IPS-15b (cell line): Measurements from ENCODE around the gene CHRNA5.

Experiments
- H3K27me3 ChIP-seq: one replicate; pipeline ENCODE4 v1.6.1; 2013; ENCODE audit warnings: low read length; ENCODE audit not compliant: control insufficient read depth, insufficient read depth
- H3K36me3 ChIP-seq: one replicate; pipeline ENCODE4 v1.6.1; 2013; ENCODE audit warnings: low read length; ENCODE audit not compliant: control insufficient read depth, insufficient read depth
- H3K4me1 ChIP-seq: one replicate; pipeline ENCODE4 v1.6.1; 2013; ENCODE audit warnings: mild to moderate bottlenecking, low read length; ENCODE audit not compliant: control insufficient read depth, insufficient read depth
- H3K4me3 ChIP-seq: one replicate; pipeline ENCODE4 v1.5.1; 2013; ENCODE audit warnings: low read depth, low read length
- H3K9ac ChIP-seq: one replicate; pipeline ENCODE4 v1.6.1; 2013; ENCODE audit warnings: low read depth, mild to moderate bottlenecking, low read length
- H3K9me3 ChIP-seq: one replicate; pipeline ENCODE4 v1.6.1; 2013; ENCODE audit warnings: mild to moderate bottlenecking, low read length; ENCODE audit not compliant: control insufficient read depth, insufficient read depth

The CHRNA5 gene

DNA sequence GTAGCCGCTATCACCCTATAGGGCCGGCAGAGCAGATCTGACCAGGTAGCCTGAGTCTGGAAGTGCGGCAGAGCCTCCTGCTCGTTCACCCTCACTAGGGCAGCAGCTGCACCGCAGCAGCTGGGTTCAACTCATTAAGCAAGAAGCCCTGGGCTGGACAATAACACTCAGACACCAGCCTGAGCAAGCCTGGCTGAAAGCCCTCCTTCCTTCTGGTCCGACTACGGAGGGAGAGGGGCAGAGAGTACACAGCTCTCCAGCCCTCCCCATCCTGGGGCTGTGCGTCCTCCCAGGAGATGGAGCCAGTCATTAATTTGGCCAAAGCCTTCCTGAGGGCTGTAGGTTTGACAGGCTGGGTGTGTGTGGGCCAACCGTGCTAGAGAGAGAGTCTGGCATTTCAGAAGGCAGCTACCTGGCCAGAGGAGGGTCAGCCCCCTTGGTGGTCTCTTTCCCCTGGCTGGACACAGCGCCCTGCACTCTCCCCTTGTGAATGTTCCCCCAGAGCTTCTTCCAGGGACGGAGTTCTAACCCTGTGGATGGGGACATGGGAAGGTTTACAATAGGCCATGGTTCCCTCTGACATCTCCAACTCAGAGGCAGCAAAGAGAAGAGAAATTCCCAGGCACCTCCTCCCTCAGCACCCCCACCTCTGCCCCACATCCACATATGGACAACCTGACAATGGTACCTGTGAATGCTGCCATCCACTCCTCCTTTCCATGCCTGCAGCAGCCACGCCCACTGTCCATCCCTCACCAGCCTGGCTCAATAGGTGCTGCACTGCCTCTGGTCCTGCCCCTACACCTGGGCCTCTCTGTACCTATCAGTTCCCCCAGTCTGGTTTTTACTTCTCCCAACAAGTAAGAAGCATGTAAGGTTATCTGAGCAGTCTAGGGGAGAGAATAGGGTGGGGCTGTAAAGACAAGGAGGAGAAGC is 69.2 kb downstream of the CHRNA5 start:
- Histone ChIP-seq H3K27me3 (no peaks in the 10 kb centered on the region), H3K9me3 (no peaks in the 10 kb centered on the region), H3K4me3 (no peak overlapping the region), H3K9ac (no peak overlapping the region), H3K4me1 (no peaks in the 10 kb centered on the region), H3K36me3 (no peaks in the 10 kb centered on the region)

DNA sequence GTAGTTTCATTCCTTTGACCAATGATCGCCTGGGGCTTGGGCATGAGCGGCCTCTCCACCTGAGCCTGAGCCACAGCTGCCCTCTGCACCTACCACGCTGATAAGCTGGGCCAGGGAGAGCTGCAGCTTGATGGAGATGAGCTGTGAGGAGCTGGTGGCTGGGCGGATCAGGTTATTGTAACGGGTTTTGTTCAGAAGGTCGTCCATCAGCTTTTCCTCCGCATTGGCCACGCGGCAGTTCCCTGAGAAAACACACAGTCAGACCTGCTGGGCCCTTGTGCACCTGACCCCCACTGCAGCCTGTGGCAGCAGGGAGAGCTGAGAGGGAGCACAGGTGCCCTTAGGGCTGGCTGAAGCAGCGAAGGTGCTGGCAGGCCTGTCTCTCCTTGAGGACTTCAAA is 70.0 kb downstream of the CHRNA5 start:
- H3K9me3 ChIP-seq: no peaks in the 10 kb centered on the region
- H3K4me1 ChIP-seq: no peaks in the 10 kb centered on the region
- no peak overlapping the region for H3K4me3 ChIP-seq
- no peak overlapping the region for H3K9ac ChIP-seq
- peaks cover 8% of the 10 kb centered on the region for H3K27me3 ChIP-seq
- H3K36me3 ChIP-seq: no peaks in the 10 kb centered on the region

DNA sequence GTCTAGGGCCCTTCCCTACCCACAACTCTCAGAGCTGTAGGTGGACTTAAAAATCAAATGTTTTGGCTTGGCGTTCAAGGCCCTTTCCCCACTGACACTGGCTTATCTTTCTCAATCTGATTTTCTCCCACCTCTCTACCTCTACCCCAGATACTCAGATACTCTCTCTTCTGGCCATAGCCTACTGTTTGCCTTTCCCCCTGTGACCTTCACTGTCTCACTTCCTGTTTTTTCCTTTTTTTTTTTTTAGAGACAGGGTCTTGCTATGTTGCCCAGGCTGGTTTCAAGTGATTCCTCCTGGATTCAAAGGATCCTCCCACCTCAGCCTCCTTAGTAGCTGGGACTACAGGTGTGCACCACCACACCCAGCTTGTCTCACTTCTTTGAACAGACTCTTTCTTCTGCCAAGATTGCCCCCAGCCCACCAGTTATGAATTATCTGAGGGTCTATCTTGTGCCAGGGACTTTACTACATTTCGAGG is 71.1 kb downstream of the CHRNA5 start:
- Histone ChIP-seq H3K9me3 (no peaks in the 10 kb centered on the region), H3K36me3 (no peaks in the 10 kb centered on the region), H3K4me3 (no peak overlapping the region), H3K4me1 (no peaks in the 10 kb centered on the region), H3K9ac (no peak overlapping the region), H3K27me3 (peaks cover 8% of the 10 kb centered on the region)

DNA sequence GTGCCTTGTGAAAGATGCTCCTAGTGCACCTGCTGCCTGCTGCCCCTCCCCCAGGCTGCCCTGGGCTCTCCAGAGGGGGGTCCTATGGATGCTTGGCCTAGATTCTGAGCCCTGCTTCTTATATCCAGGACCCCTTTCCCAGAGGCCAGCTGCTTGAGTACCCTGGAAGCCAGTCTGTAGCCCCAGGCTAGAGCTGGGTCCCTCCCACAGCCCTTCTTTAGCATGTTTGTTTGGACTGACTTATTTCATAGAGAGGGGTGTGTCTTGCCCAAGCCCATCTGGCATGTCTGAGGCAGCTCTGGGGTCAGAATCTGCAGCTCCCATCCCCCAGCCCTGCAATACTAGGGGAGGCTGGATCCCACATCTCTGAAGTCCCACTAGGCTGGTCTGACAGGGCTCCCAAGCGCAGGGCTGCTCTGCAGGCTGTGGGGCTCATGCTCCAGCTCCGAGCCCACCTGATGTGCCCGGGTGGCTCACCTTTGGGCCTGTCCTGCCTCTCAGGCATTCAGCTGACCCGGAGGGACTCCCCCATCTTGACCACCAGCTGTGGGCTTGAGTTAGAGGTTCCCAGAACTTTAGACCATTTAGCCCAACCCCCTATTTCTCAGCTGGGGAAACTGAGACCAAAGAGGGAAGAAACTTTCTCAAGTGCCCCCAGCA is 72.6 kb downstream of the CHRNA5 start:
- Histone ChIP-seq H3K4me3 (no peak overlapping the region), H3K27me3 (peaks cover 12% of the 10 kb centered on the region), H3K36me3 (no peaks in the 10 kb centered on the region), H3K4me1 (peaks cover 6% of the 10 kb centered on the region), H3K9me3 (no peaks in the 10 kb centered on the region), H3K9ac (no peak overlapping the region)

- Histone ChIP-seq H3K27me3 (peaks cover 12% of the 10 kb centered on the region), H3K4me1 (peaks cover 6% of the 10 kb centered on the region), H3K36me3 (no peaks in the 10 kb centered on the region), H3K4me3 (no peak overlapping the region), H3K9me3 (no peaks in the 10 kb centered on the region), H3K9ac (no peak overlapping the region)
Measured at GRCh38 chr15:78638658-78639314, 73.5 kb downstream of the CHRNA5 start.

GRCh38 chr15:78640527-78641101 is 75.3 kb downstream of the CHRNA5 start:
- peak overlapping the region; percentile 54 for H3K9ac ChIP-seq
- no peaks in the 10 kb centered on the region for H3K36me3 ChIP-seq
- H3K4me1 ChIP-seq: peaks cover 6% of the 10 kb centered on the region
- no peaks in the 10 kb centered on the region for H3K9me3 ChIP-seq
- peaks cover 12% of the 10 kb centered on the region for H3K27me3 ChIP-seq
- peak overlapping the region; percentile 52 for H3K4me3 ChIP-seq

DNA sequence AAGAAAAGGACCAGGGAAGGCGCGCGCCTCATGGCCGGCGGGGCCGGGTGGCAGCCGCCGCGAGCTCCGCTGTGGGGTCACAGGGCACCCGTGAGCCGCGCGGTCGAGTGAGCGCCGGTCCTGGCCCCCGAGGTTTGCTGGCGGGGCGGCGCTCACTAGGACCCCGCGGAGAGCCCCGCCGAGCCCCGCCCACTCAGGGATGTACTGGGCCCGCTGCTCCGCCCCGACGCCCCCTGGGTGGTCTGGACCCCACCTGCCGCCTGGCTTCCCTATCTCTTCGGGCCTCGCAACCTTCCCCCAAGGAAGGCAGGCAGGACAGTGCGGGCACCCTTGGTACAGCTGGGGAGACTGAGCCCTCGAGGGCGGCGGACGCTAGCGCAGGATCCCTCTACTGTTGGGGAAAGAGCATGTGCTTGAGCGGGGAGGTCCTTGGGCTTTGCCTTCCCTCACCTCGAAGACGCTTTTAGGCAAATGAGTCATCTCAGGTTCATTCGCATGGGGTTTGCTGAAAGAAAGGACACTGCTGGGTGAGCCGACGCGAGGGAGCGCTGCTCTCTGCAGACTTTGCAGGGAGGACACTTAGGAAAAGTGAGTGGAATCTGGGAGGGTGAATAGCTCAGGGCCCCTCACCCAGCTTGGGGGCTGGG is 75.9 kb downstream of the CHRNA5 start, which contains the start of gene CHRNB4:
TSS of gene CHRNB4 (minus strand) at position 109 of the 647 bp plus-strand sequence. CDS start at position 32, 77 bp downstream.
- no peaks in the 10 kb centered on the region for H3K9me3 ChIP-seq
- H3K4me3 ChIP-seq: peak within 1 kb of the TSS; percentile 52
- no peaks in the 10 kb centered on the region for H3K36me3 ChIP-seq
- H3K4me1 ChIP-seq: peaks cover 6% of the 10 kb centered on the region
- peaks cover 12% of the 10 kb centered on the region for H3K27me3 ChIP-seq
- peak within 1 kb of the TSS; percentile 54 for H3K9ac ChIP-seq

- H3K9ac ChIP-seq: no peak overlapping the region
- H3K36me3 ChIP-seq: no peaks in the 10 kb centered on the region
- H3K4me1 ChIP-seq: peaks cover 6% of the 10 kb centered on the region
- peak overlapping the region; percentile 52 for H3K4me3 ChIP-seq
- H3K27me3 ChIP-seq: peaks cover 12% of the 10 kb centered on the region
- no peaks in the 10 kb centered on the region for H3K9me3 ChIP-seq
Measured at GRCh38 chr15:78641749-78642275, 76.5 kb downstream of the CHRNA5 start.

DNA sequence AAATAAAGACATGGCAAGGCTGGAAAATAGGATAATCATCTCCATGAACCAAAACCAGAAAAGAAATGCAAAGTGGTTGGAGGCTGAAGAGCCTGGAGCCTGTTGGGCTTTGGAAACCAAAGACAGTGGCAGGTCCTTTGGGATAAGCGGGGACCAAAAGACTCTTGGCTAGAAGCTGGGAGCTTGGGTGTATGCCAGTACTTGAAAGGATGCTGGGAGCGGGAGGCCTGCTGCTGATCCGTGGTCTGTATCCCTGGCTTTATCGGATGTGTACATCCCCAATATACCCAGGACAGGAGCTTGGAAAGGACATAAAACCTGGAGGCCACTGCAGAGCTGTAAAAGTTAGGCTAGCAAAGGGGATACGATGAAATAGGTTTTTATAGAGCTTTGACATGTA is 77.0 kb downstream of the CHRNA5 start:
- Histone ChIP-seq H3K4me1 (peaks cover 6% of the 10 kb centered on the region), H3K27me3 (peaks cover 12% of the 10 kb centered on the region), H3K4me3 (no peak overlapping the region), H3K9ac (no peak overlapping the region), H3K9me3 (no peaks in the 10 kb centered on the region), H3K36me3 (no peaks in the 10 kb centered on the region)
